Bronchial epithelial cell (primary cell): ENCODE measurements around the gene HARBI1. TPM values are rescaled to one million over a fixed set of nuclear protein-coding genes. Genes with fewer than 3 reads are reported as not detected.
A peak's percentile ranks its signal among the peaks of the same experiment; 100 is the strongest.
"Not testable (repeated sequence)": the region's sequence is repeated elsewhere in the genome, so short reads cannot be mapped to it uniquely, and the experiment has no call there.

Experiments used
- DNase-seq: peaks from one replicate; pipeline ENCODE4 v3.0.0-alpha.2; 2010; ENCODE audit warnings: low read depth
- FAIRE-seq: peaks from 2 replicates; lab custom pipeline; 2011; peaks lifted over from hg19 to GRCh38; lab: Jason Lieb, UNC
- H3K27me3 ChIP-seq: 2 replicates; pipeline ENCODE4 v1.5.1; 2011; ENCODE audit warnings: low read length; ENCODE audit not compliant: control insufficient read depth, insufficient read depth
- H3K36me3 ChIP-seq: 2 replicates; pipeline ENCODE4 v1.5.1; 2011; ENCODE audit warnings: low read length; ENCODE audit not compliant: control insufficient read depth, insufficient read depth
- H3K4me3 ChIP-seq: 2 replicates; pipeline ENCODE4 v1.5.1; 2011; ENCODE audit warnings: mild to moderate bottlenecking, low read depth, low read length, control low read depth
- total RNA-seq: library from RNA; depleted of rRNA; stranded (reverse); fragments of >200 nt; gene quantifications from 2 replicates; pipeline ENCODE4 v1.2.1, GENCODE V29; 2014
- TF ChIP-seq, protein P1 (sequence below): IDR thresholded peaks from 2 replicates; pipeline ENCODE4 v1.5.1; 2011; ENCODE audit warnings: mild to moderate bottlenecking, moderate library complexity, low read length, control low read depth, inconsistent platforms; ENCODE audit not compliant: insufficient read depth, severe bottlenecking

Gene HARBI1
- total RNA-seq, 1 donor from 2014 or later = 8.4 TPM

- no peaks in the 10 kb centered on the region for H3K27me3 ChIP-seq
- no peak for FAIRE-seq
- no peak for DNase-seq
- TF ChIP-seq, protein P1, sequence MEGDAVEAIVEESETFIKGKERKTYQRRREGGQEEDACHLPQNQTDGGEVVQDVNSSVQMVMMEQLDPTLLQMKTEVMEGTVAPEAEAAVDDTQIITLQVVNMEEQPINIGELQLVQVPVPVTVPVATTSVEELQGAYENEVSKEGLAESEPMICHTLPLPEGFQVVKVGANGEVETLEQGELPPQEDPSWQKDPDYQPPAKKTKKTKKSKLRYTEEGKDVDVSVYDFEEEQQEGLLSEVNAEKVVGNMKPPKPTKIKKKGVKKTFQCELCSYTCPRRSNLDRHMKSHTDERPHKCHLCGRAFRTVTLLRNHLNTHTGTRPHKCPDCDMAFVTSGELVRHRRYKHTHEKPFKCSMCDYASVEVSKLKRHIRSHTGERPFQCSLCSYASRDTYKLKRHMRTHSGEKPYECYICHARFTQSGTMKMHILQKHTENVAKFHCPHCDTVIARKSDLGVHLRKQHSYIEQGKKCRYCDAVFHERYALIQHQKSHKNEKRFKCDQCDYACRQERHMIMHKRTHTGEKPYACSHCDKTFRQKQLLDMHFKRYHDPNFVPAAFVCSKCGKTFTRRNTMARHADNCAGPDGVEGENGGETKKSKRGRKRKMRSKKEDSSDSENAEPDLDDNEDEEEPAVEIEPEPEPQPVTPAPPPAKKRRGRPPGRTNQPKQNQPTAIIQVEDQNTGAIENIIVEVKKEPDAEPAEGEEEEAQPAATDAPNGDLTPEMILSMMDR = no peak
- H3K36me3 ChIP-seq = no peaks in the 10 kb centered on the region
- H3K4me3 ChIP-seq = peak overlapping the region; percentile 84
Measured at GRCh38 chr11:46594374-46594700, 22.7 kb downstream of the HARBI1 start.

- DNase-seq (peak; percentile 88), FAIRE-seq (no peak)
- H3K36me3 ChIP-seq = no peaks in the 10 kb centered on the region
- peak within 1 kb of the TSS; percentile 84 for H3K4me3 ChIP-seq
- TF ChIP-seq, protein P1 = no peak
- H3K27me3 ChIP-seq = no peaks in the 10 kb centered on the region
Measured at GRCh38 chr11:46593550-46594373, 23.3 kb downstream of the HARBI1 start, which contains the start of gene AMBRA1. TSS of gene AMBRA1 (minus strand) at chr11:46594023. CDS start at chr11:46548380, 45,643 bp downstream.

GRCh38 chr11:46590740-46591605, 26.1 kb downstream of the HARBI1 start:
- no peak overlapping the region for H3K4me3 ChIP-seq
- H3K36me3 ChIP-seq = no peaks in the 10 kb centered on the region
- H3K27me3 ChIP-seq = no peaks in the 10 kb centered on the region
- DNase-seq (no peak), FAIRE-seq (no peak)
- TF ChIP-seq, protein P1 = no peak

DNA sequence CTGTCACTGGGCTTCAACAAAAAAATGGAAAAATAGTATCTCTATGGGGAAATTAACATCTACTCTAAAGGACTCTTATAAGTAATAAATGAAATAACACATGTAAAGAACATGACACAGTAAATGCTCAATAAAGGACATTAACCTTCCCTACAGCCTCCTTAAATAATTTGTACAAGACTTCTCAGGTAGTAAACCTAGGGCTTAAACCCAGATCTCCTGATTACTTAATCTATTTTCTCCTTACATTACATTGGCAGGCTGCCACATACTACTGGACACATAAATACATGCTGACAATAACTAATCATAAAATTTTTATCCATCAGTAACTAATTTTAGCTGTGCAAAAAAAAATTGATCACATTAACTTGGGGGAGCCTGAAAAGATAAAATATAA, 28.1 kb downstream of the HARBI1 start:
- DNase-seq = no peak
- Histone ChIP-seq H3K36me3 (no peaks in the 10 kb centered on the region), H3K27me3 (no peaks in the 10 kb centered on the region), H3K4me3 (no peak overlapping the region)
- FAIRE-seq = no peak
- TF ChIP-seq, protein P1 = no peak

DNA sequence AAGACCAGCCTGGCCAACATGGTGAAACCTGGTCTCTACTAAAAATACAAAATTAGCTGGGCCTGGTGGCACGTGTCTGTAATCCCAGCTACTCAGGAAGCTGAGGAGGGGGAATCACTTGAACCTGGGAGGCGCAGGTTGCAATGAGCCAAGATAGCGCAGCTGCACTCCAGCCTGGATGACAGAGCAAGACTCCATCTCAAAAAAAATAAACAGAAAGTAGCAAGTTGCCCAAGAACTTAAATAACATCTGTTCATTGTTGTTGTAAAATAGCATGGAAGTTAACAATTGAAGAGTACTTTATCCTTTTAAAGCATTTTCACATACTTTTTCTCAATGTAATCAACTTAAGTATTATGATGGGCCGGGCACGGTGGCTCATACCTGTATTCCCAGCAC, 28.9 kb downstream of the HARBI1 start:
- TF ChIP-seq, protein P1 = no peak
- Histone ChIP-seq H3K4me3 (no peak overlapping the region), H3K36me3 (no peaks in the 10 kb centered on the region), H3K27me3 (no peaks in the 10 kb centered on the region)
- FAIRE-seq = no peak
- DNase-seq = no peak

DNA sequence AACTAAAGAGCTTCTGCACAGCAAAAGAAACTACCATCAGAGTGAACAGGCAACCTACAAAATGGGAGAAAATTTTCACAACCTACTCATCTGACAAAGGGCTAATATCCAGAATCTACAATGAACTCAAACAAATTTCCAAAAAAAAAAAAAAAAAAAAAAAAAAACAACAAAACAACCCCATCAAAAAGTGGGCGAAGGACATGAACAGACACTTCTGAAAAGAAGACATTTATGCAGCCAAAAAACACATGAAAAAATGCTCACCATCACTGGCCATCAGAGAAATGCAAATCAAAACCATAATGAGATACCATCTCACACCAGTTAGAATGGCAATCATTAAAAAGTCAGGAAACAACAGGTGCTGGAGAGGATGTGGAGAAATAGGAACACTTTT, 33.5 kb downstream of the HARBI1 start:
- H3K27me3 ChIP-seq, H3K36me3 ChIP-seq, FAIRE-seq, DNase-seq, H3K4me3 ChIP-seq: not testable (repeated sequence)
